MM.1S (cell line): ENCODE data around the gene POLR2H.

Experiments
- EZH2phosphoT487 ChIP-seq: fragments of 300-600 bp; sonication (generic); IDR thresholded peaks from 2 replicates; pipeline ENCODE4 v1.6.1; 2018; ENCODE audit warnings: antibody characterized with exemption, low read length
- TF ChIP-seq, protein P1 (sequence below): fragments of 300-600 bp; sonication (generic); IDR thresholded peaks from 2 replicates; pipeline ENCODE4 v1.5.1; 2016; ENCODE audit warnings: antibody characterized with exemption, low read length, mixed read lengths

DNA sequence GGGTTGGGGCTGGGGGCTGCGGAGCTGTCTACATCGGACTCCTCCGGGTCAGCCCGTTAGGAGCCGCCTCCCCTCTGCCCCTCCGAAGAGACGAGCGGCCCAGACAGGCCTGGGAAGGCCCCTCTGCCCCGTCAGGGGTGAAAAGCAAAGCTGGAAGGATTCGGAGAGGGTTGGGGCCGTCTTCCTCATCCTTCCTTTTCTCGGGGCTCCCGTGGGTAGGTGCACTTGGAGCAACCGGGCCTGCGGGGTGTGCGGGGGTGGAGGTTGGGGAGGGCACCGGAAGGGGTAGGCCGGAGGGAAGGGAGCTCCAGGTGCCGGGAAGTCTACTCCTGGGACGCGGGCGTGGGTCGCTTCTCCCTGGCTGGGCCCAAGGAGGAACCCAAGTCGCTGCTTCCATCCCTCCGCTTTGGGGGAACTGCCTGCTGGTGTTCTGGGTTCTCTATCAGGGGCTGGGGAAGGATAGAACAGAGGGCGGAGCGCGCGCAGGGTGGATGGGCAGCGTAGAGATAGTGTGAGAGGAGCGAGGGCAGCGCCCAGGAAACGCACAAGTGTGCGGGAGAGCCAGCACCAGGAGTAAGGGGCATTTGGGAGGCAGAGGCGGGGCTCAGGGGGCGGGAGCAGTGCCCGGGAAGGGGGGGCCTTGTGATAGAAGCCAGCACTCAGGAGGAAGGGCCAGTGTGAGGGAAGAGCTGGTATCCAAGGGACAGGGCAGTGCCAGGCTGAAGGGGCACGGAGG lies 590 bp downstream of the POLR2H start:
- no peak for TF ChIP-seq EZH2phosphoT487
- TF ChIP-seq, protein P1, sequence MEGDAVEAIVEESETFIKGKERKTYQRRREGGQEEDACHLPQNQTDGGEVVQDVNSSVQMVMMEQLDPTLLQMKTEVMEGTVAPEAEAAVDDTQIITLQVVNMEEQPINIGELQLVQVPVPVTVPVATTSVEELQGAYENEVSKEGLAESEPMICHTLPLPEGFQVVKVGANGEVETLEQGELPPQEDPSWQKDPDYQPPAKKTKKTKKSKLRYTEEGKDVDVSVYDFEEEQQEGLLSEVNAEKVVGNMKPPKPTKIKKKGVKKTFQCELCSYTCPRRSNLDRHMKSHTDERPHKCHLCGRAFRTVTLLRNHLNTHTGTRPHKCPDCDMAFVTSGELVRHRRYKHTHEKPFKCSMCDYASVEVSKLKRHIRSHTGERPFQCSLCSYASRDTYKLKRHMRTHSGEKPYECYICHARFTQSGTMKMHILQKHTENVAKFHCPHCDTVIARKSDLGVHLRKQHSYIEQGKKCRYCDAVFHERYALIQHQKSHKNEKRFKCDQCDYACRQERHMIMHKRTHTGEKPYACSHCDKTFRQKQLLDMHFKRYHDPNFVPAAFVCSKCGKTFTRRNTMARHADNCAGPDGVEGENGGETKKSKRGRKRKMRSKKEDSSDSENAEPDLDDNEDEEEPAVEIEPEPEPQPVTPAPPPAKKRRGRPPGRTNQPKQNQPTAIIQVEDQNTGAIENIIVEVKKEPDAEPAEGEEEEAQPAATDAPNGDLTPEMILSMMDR: no peak
